Measurements from ENCODE around the gene GGA3.

The GGA3 gene

DNA sequence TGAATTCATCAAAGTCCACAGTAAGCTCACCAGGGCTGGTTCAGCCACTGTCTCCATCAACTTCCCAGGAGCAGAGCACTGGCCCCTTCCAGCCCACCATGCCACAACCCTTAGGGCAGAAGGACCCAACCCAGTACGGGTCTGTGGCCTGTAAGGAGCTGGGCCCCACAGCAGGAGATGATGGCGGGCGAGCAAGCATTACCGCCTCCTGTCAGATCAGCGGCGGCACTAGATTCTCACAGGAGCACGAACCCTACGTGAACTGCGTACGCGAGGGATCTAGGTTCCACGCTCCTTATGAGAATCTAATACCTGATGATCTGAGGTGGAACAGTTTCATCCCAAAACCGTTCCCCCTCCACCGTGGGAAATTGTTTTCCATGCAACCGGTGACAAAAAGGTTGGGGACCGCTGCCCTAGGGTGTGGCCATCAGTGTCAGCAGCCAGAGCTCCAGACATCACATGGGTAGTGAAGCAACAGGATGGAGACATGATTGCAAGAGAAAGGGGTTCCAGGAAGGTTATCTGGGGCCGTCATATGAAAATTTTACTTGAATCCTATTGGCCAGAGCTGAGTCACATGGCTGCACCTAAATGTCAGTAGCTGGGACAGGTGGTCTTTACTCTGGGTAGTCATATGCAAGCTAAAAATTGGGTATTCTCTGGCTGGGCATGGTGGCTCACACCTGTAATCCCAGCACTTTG, 40.2 kb upstream of the GGA3 start:
- Histone ChIP-seq H3K4me2 (ENCODE audit: insufficient read depth, low read length) (no peak overlapping the region), H3K9ac (ENCODE audit: low read depth, low read length) (no peak overlapping the region), H3K79me2 (ENCODE audit: insufficient read depth, low read length) (no peaks in the 10 kb centered on the region), H3K9me3 (ENCODE audit: insufficient read depth, low read length, severe bottlenecking) (no peaks in the 10 kb centered on the region), H3K4me3 (ENCODE audit: low read depth in 1 of 2, low read length in 2 of 2) (no peak overlapping the region), H4K20me1 (ENCODE audit: insufficient read depth, low read length) (no peaks in the 10 kb centered on the region), H3K27ac (ENCODE audit: low read length) (no peak overlapping the region), H3K4me1 (ENCODE audit: insufficient read depth, low read length) (no peaks in the 10 kb centered on the region), H2AFZ (ENCODE audit: low read depth, low read length) (no peak overlapping the region), H3K36me3 (ENCODE audit: insufficient read depth, low read length) (no peaks in the 10 kb centered on the region), H3K27me3 (ENCODE audit: insufficient read depth, low read length, poor library complexity) (no peaks in the 10 kb centered on the region)
- TF ChIP-seq EZH2 (IDR thresholded peaks at IDR 0.05; ENCODE audit: borderline replicate concordance, low read depth, low read length, severe bottlenecking) = no peak
- TF ChIP-seq, protein P1, sequence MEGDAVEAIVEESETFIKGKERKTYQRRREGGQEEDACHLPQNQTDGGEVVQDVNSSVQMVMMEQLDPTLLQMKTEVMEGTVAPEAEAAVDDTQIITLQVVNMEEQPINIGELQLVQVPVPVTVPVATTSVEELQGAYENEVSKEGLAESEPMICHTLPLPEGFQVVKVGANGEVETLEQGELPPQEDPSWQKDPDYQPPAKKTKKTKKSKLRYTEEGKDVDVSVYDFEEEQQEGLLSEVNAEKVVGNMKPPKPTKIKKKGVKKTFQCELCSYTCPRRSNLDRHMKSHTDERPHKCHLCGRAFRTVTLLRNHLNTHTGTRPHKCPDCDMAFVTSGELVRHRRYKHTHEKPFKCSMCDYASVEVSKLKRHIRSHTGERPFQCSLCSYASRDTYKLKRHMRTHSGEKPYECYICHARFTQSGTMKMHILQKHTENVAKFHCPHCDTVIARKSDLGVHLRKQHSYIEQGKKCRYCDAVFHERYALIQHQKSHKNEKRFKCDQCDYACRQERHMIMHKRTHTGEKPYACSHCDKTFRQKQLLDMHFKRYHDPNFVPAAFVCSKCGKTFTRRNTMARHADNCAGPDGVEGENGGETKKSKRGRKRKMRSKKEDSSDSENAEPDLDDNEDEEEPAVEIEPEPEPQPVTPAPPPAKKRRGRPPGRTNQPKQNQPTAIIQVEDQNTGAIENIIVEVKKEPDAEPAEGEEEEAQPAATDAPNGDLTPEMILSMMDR (IDR thresholded peaks at IDR 0.05; ENCODE audit: borderline replicate concordance, extremely low read depth, low read length, poor library complexity, severe bottlenecking) = no peak
- no peak for ATAC-seq (ENCODE audit: insufficient read depth, low read depth)
- DNase-seq = no peak

DNA sequence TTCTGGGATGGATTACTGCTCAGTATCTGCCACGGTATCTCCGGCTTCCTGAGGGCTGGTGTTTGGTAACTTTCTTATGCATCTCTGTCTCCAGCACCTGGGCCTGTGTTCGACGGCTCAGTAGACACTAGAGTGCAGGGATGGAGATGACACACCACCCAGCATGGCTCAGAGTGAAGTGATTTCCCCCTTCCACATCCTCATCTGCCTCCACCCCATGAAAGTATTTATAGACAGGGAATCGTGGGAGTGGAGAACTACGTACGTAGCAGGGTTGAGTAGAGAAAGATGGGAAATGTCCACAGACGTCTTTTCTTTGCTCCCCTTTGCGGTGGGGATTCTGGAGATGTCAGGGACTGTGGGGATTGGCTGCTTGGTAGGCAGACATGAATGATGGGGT, 39.6 kb upstream of the GGA3 start:
- Histone ChIP-seq H3K27me3 (ENCODE audit: insufficient read depth, low read length, poor library complexity) (no peaks in the 10 kb centered on the region), H3K4me3 (ENCODE audit: low read depth in 1 of 2, low read length in 2 of 2) (no peak overlapping the region), H3K9me3 (ENCODE audit: insufficient read depth, low read length, severe bottlenecking) (no peaks in the 10 kb centered on the region), H3K4me1 (ENCODE audit: insufficient read depth, low read length) (no peaks in the 10 kb centered on the region), H3K4me2 (ENCODE audit: insufficient read depth, low read length) (no peak overlapping the region), H2AFZ (ENCODE audit: low read depth, low read length) (no peak overlapping the region), H4K20me1 (ENCODE audit: insufficient read depth, low read length) (no peaks in the 10 kb centered on the region), H3K36me3 (ENCODE audit: insufficient read depth, low read length) (no peaks in the 10 kb centered on the region), H3K9ac (ENCODE audit: low read depth, low read length) (no peak overlapping the region), H3K27ac (ENCODE audit: low read length) (no peak overlapping the region), H3K79me2 (ENCODE audit: insufficient read depth, low read length) (no peaks in the 10 kb centered on the region)
- DNase-seq (no peak), ATAC-seq (ENCODE audit: insufficient read depth, low read depth) (no peak)
- TF ChIP-seq, protein P1 (IDR thresholded peaks at IDR 0.05; ENCODE audit: borderline replicate concordance, extremely low read depth, low read length, poor library complexity, severe bottlenecking) = no peak
- no peak for TF ChIP-seq EZH2 (IDR thresholded peaks at IDR 0.05; ENCODE audit: borderline replicate concordance, low read depth, low read length, severe bottlenecking)

DNA sequence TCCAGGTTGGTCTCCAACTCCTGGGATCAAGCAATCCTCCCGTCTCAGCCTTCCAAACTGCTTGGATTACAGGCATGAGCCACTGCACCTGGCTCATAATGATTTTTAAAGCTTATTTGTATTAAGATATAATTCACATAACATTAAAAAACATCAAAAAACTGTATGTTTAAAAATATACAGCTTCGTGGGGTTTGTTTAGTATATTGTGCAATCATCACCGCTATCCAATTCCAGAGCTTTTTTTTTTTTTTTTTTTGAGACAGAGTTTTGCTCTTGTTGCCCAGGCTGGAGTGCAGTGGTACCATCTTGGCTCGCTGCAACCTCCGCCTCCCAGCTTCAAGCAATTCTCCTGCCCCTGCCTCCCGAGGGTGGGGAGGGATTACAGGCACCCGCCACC, 38.9 kb upstream of the GGA3 start:
- no peak for ATAC-seq (ENCODE audit: insufficient read depth, low read depth)
- H3K9me3 ChIP-seq (ENCODE audit: insufficient read depth, low read length, severe bottlenecking) = no peaks in the 10 kb centered on the region
- no peak for DNase-seq
- H3K27ac ChIP-seq (ENCODE audit: low read length) = no peak overlapping the region
- H3K79me2 ChIP-seq (ENCODE audit: insufficient read depth, low read length) = no peaks in the 10 kb centered on the region
- no peak overlapping the region for H3K9ac ChIP-seq (ENCODE audit: low read depth, low read length)
- H3K4me2 ChIP-seq (ENCODE audit: insufficient read depth, low read length) = no peak overlapping the region
- no peak overlapping the region for H2AFZ ChIP-seq (ENCODE audit: low read depth, low read length)
- no peaks in the 10 kb centered on the region for H3K4me1 ChIP-seq (ENCODE audit: insufficient read depth, low read length)
- no peaks in the 10 kb centered on the region for H3K36me3 ChIP-seq (ENCODE audit: insufficient read depth, low read length)
- no peaks in the 10 kb centered on the region for H3K27me3 ChIP-seq (ENCODE audit: insufficient read depth, low read length, poor library complexity)
- no peaks in the 10 kb centered on the region for H4K20me1 ChIP-seq (ENCODE audit: insufficient read depth, low read length)
- no peak overlapping the region for H3K4me3 ChIP-seq (ENCODE audit: low read depth in 1 of 2, low read length in 2 of 2)
- no peak for TF ChIP-seq EZH2 (IDR thresholded peaks at IDR 0.05; ENCODE audit: borderline replicate concordance, low read depth, low read length, severe bottlenecking)
- TF ChIP-seq, protein P1 (IDR thresholded peaks at IDR 0.05; ENCODE audit: borderline replicate concordance, extremely low read depth, low read length, poor library complexity, severe bottlenecking) = no peak
